ENCODE results near the gene RNF14. TPM values are rescaled to one million over a fixed set of nuclear protein-coding genes. Genes with fewer than 3 reads are reported as not detected.

RNF14 gene
- total RNA-seq, 3 donors from 2014 or later, result 33.9 to 37.9 (median 35.2) TPM

DNA sequence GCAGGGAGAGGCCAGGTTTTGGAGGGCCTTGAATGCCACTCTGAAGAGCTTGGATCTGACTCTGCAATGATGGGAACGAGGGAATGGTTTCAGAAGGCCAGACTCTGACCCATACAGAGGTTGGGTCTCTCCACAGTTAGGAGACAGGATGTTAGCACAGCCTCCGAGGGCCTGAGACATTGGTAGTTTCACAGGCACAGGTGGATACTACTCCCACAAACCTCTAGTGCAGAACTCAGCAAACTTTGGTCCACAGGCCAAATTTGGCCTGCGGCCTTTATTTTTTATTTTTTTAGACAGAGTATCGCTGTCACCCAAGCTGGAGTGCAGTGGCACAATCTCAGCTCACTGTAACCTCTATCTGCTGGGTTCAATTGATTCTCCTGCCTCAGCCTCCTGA lies 41.0 kb downstream of the RNF14 start:
- Mint-ChIP-seq H3K27me3 (ENCODE audit: low read depth) (no peaks in the 10 kb centered on the region), H3K36me3 (ENCODE audit: insufficient read depth) (peaks cover 41% of the 10 kb centered on the region), H3K9me3 (no peaks in the 10 kb centered on the region), H3K4me1 (ENCODE audit: low read depth) (peaks cover 72% of the 10 kb centered on the region), H3K4me3 (no peak overlapping the region)
- ATAC-seq, result no peak
- no peak for DNase-seq

DNA sequence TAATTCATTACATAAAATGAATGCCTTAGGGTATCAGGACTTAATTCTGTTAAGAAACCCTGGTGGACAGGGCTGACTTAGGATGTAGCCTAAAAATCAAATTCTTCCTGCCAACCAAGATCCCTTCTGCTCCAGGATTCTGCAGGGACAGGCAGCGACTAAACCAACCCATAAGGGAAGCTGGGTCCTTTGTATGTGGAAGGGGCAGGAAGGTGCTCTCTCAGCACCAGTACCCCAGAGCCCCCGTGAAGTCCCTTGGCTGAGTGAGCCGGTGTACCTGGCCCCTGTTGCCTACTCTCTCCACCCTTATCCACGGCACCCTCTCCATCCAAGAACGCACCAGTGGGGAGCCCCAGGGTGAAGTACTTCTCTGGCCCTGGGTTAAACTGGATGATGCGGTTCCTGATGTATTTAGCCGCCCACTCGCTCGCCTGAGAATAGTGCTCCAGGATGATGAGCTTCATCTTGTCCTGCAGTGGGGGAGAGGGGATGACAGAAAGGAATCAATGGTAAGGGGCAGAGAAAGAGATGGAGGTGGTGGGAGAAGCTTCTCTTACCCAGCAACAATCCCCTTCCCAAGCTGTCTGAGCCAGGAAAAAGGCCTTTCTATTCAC lies 42.8 kb downstream of the RNF14 start:
- DNase-seq (no peak), ATAC-seq (no peak)
- H3K4me1 Mint-ChIP-seq (ENCODE audit: low read depth), result peaks cover 74% of the 10 kb centered on the region
- H3K36me3 Mint-ChIP-seq (ENCODE audit: insufficient read depth), result peaks cover 25% of the 10 kb centered on the region
- H3K27me3 Mint-ChIP-seq (ENCODE audit: low read depth), result no peaks in the 10 kb centered on the region
- peak overlapping the region; percentile 86 for H3K4me3 Mint-ChIP-seq
- no peaks in the 10 kb centered on the region for H3K9me3 Mint-ChIP-seq

DNA sequence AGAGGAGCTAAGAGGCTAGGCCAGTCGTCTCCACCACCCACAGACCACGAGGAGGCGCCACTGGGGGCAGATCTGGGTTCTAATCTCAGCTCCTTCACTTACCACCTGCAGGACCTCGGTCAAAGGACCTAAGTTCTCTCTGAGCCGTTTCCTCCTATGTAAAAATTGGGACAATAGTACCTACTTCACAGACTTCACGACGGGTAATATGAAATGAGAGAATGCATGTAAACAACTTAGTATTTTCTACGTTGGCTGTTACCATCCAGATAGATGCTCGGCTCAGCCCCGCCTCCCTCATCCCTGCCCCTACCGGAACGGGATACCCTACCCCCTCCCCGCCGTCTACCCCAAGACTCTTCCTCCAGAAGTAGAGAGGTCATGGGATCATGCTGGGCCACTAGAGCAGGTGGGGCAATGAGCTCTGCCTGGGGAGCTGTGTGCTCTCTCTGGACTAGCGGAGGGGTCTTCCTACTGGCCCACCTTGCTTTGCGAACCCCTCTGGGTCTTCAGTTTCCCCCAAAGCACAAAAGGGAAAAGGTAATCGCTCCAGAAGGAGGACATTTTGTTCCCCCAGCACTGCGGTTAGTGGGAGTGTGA lies 43.4 kb downstream of the RNF14 start:
- Mint-ChIP-seq H3K36me3 (ENCODE audit: insufficient read depth) (peaks cover 21% of the 10 kb centered on the region), H3K27me3 (ENCODE audit: low read depth) (no peaks in the 10 kb centered on the region), H3K9me3 (no peaks in the 10 kb centered on the region), H3K4me3 (peak overlapping the region; percentile 86), H3K4me1 (ENCODE audit: low read depth) (peaks cover 72% of the 10 kb centered on the region)
- DNase-seq (peak; percentile 64), ATAC-seq (no peak)

DNA sequence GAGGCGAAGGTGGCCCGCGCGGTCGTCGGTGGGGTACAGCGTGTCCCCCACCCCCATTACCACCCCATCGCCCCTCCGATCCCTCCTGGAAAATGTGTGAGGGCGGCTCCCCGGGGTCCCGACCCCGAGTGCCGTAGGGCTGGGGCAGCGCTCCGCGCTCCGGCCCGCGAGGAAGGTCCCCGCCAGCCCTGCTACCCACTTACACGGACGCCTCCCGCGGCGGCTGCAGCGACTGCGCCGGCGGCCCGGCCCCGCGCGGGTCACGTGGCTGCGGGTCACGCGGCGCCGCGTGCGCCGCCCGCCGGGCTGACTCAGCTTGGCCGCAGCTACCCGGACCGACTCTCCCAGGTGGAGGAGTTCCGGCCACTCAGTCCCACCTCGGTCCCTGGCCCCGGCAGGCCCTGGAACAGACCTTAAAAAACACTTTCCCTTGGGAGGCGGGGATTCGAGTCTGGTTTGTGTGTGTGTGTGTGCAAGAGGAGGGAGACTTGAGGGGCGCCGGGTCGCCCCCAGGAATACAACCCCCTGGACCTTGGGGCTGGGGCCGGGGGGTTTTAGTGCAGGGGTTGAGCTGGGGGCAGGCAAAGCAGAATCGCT lies 44.0 kb downstream of the RNF14 start, which contains the start of gene GNPDA1:
TSS of gene GNPDA1 (minus strand) at position 236 of the 597 bp plus-strand sequence. CDS start 992 bp downstream, outside the sequence.
- H3K36me3 Mint-ChIP-seq (ENCODE audit: insufficient read depth), result peaks cover 16% of the 10 kb centered on the region
- ATAC-seq (peak; percentile 39 to 40), DNase-seq (peak; percentile 51)
- H3K27me3 Mint-ChIP-seq (ENCODE audit: low read depth), result no peaks in the 10 kb centered on the region
- no peaks in the 10 kb centered on the region for H3K9me3 Mint-ChIP-seq
- peaks cover 72% of the 10 kb centered on the region for H3K4me1 Mint-ChIP-seq (ENCODE audit: low read depth)
- peak within 1 kb of the TSS; percentile 86 for H3K4me3 Mint-ChIP-seq

DNA sequence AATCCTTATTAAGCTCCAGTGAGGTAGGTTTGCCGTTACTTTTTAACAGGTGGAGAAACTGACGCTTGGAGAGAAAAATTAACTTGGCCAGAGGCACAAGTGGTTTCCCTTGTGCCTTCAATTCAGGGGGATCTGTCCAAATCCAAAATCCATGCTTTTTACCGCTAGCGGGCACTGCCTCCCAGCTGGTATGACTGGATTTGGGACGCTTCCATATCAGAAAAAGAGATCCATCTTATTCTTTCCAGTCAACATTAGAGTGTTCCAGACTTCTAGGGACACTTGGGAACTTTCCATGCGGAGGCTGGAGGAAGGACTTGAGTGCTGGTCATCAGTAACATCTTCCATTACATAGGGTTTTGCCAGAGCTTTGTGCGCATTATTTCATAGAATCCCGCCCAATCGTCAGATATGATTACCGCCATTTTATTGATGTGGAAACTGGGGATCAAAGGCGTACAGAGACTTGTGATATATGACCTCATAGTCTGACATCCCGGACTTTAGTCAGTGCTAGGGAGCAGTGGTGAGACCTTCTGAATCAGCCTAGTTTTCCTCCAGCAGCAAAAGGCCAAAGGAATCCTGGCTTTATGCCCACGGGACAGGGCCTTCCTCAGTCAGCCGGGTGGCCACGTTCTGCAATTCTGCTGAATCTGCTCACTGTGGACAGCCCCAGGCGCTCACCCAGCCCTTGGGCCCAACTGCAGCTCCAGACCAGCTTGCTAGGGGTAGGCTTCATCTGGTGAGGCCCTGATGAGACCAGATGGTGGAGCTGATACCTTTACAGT lies 45.0 kb downstream of the RNF14 start:
- no peak for DNase-seq
- no peak for ATAC-seq
- Mint-ChIP-seq H3K4me1 (ENCODE audit: low read depth) (peaks cover 75% of the 10 kb centered on the region), H3K36me3 (ENCODE audit: insufficient read depth) (peaks cover 8% of the 10 kb centered on the region), H3K4me3 (peak overlapping the region; percentile 86), H3K9me3 (no peaks in the 10 kb centered on the region), H3K27me3 (ENCODE audit: low read depth) (no peaks in the 10 kb centered on the region)

DNA sequence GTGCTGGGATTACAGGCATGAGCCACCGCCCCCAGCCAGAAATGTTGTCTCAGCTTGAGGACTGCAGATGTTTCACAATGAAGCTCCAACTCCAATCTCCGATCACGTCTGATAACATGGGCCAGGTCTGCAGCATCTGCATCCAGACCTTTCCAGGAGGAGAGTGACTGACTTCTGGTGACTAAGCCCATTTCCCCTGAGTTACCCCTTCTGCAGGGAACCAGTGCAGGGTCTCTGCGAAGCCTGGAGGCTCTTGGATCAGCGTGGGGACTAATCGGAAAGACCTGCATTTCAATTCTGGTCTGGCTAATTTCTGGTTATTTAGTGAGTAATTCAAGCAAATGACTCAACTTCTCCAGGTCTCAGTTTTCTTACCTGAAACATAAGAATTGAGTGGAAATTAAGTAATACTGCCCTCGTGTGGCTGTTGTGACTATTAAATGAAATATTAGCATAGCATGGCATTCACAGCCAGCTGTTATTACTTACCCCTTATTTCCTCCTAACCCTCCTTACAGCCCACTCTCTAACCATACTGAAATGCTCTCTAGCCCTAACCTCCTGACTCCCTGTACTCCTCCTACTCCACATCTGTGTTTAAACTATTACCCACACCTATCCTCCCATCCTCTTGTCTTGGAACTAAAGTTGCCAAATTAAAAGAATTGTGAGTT lies 46.1 kb downstream of the RNF14 start:
- H3K4me1 Mint-ChIP-seq (ENCODE audit: low read depth), result peaks cover 74% of the 10 kb centered on the region
- no peaks in the 10 kb centered on the region for H3K9me3 Mint-ChIP-seq
- peak; percentile 50 for DNase-seq
- no peaks in the 10 kb centered on the region for H3K36me3 Mint-ChIP-seq (ENCODE audit: insufficient read depth)
- peak overlapping the region; percentile 86 for H3K4me3 Mint-ChIP-seq
- H3K27me3 Mint-ChIP-seq (ENCODE audit: low read depth), result no peaks in the 10 kb centered on the region
- peak; percentile 3 to 5 for ATAC-seq

DNA sequence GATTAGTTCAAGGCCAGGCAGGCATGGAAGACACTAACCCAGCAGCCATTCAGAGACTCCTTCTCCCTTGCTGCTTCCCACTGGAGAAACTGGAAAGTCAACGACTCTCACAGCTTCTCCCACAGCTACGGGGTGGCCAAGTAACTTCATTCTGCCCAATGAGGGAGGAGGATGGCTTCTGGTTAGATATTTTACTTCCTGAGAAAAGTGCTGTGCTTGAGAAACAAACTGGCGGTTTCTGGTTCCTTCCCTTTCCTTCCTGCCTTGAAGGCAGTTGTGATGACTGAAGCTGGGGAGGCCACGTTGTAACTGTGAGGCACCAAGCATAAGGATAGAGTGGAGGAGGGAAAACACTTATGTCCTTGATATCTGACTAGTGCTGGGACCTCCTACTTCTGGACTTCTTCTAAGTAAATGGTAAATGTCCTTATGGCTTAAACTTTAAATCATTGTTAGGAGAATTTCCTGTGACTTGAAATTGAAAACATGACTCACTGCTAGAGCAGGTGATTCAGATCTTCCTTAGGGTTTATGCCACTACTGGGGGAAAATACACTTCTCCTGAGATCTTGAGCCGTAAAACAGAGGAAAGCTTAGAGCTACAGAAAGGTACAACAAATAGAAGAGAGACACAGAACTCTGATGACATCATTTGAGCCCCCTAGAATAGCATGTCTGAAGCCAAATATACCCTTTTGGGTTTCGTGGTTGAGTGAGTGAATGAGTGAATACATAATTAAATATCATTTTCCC lies 47.1 kb downstream of the RNF14 start:
- ATAC-seq (peak; percentile 66 to 68), DNase-seq (peak; percentile 38)
- Mint-ChIP-seq H3K4me3 (peak overlapping the region; percentile 86), H3K9me3 (peaks cover 3% of the 10 kb centered on the region), H3K4me1 (ENCODE audit: low read depth) (peaks cover 76% of the 10 kb centered on the region), H3K27me3 (ENCODE audit: low read depth) (no peaks in the 10 kb centered on the region), H3K36me3 (ENCODE audit: insufficient read depth) (no peaks in the 10 kb centered on the region)

DNA sequence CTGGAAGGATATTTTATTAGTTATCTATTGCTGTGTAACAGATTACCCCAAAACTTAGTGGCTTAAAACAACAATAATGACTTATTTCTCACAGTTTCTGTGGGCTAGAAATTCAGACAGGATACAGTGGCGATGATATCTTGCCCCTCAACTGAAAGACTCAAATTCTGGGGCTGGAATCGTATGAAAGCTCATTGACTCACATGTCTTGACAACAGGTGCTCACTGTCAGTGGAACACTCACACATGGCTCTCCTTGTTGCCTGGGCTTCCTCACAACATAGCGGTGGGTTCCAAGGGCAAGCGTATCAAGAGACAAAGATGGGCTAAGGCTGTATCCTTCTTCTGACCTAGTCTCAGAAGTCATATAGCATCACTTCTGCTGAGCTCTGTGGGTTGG lies 47.7 kb downstream of the RNF14 start:
- Mint-ChIP-seq H3K36me3 (ENCODE audit: insufficient read depth) (no peaks in the 10 kb centered on the region), H3K4me1 (ENCODE audit: low read depth) (peaks cover 72% of the 10 kb centered on the region), H3K9me3 (peaks cover 3% of the 10 kb centered on the region), H3K4me3 (peak overlapping the region; percentile 86), H3K27me3 (ENCODE audit: low read depth) (no peaks in the 10 kb centered on the region)
- peak; percentile 64 to 69 for ATAC-seq
- DNase-seq, result peak; percentile 37

DNA sequence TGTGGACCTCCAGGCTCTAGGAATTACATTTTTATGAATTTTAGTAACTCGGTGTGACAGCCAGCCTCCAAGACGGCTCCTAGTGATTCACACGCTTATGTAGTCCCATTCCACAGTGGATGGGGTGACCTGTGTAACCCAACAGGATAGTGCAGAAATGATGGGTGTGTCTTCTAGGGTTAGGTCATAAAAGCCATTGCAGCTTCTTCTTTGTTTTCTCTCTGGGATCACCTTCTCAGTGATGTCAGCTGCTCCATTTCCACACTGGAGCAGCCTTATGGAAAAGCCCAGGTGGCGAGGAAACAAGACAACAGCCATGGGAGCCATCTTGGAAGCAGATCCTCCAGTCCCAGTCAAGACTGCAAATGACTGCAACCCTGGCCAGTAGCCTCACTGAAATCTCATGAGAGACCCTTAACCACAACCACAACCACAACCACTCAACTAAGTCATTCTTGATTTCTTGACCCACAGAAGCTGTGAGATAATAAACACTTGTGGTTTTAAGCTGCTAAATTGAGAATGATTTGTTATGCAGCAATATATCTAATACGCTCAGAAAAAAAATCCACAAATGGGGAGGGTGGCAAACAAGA lies 49.0 kb downstream of the RNF14 start:
- no peaks in the 10 kb centered on the region for H3K36me3 Mint-ChIP-seq (ENCODE audit: insufficient read depth)
- peaks cover 65% of the 10 kb centered on the region for H3K4me1 Mint-ChIP-seq (ENCODE audit: low read depth)
- no peak for ATAC-seq
- no peak overlapping the region for H3K4me3 Mint-ChIP-seq
- peaks cover 3% of the 10 kb centered on the region for H3K9me3 Mint-ChIP-seq
- H3K27me3 Mint-ChIP-seq (ENCODE audit: low read depth), result no peaks in the 10 kb centered on the region
- no peak for DNase-seq

DNA sequence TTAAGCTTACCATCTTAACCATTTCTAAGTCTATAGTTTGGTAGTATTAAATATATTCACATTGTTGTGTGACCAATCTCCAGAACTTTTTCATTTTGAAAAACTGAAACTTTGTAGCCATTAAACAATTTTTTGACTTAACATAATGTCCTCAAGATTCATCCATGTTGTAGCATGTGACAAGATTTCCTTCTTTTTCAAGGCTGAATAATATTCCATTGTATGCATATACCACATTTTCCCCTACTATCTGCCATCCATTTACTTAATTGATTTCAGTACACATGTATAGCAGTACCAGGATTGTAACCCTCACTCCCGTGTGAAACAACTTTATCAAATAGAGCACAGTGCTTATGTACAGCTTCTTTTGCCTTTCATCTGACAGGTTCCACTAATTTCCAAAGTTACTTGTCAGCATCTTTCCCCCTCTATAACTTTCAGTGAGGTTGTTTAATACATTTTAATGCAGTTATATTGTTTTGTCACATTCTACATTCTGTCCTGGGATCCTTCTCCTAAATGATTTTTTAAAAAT lies 51.3 kb downstream of the RNF14 start:
- ATAC-seq, result no peak
- Mint-ChIP-seq H3K4me1 (ENCODE audit: low read depth) (peaks cover 51% of the 10 kb centered on the region), H3K27me3 (ENCODE audit: low read depth) (no peaks in the 10 kb centered on the region), H3K36me3 (ENCODE audit: insufficient read depth) (no peaks in the 10 kb centered on the region), H3K4me3 (no peak overlapping the region), H3K9me3 (peaks cover 3% of the 10 kb centered on the region)
- no peak for DNase-seq

DNA sequence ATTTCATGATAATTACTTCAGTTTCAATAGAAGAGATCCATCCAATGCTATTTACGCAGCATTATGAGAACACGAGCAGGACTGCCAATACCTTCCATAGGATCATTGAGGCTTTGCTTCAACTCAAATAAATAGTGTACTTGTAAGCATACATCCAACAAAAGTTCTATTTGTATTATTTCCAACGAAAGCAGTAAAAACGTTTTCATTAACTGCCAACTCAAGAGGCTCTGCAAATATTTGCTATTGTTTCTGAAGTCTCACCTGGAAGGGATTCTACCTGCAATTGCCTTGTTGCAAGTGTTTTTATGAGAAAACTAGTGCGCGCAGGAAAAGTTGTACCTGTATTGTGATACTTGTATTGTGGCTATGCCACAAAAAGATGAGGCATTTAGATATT lies 54.9 kb downstream of the RNF14 start:
- H3K36me3 Mint-ChIP-seq (ENCODE audit: insufficient read depth), result no peaks in the 10 kb centered on the region
- H3K4me3 Mint-ChIP-seq, result no peak overlapping the region
- no peaks in the 10 kb centered on the region for H3K27me3 Mint-ChIP-seq (ENCODE audit: low read depth)
- ATAC-seq (no peak), DNase-seq (no peak)
- H3K4me1 Mint-ChIP-seq (ENCODE audit: low read depth), result peaks cover 23% of the 10 kb centered on the region
- peaks cover 3% of the 10 kb centered on the region for H3K9me3 Mint-ChIP-seq

DNA sequence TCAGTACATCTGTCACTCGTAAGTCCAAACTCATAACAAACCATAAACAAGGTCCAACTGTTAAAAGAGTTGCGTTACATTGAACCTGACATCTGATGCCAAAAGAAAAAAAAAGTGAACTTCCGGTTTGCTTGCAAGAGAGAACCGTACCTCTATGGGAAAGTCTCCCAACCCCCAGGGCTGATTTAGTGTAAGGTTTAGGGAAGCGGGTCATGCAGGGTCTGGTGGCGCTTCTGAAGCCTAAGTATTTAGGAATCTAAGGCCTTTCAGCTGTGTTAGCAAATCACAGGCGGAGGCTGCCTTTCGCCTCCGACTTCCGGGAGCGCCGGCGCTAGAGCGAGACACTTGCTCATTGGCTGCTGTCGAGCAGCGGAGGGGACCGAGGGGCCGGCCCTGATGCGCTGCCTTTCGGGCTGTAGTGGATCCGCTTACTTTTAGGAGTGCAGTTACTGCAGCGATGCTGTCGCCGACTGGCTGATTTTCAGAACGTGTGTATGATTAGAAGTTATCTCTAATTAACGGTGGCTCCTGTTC lies 55.9 kb downstream of the RNF14 start:
- peak overlapping the region; percentile 86 for H3K4me3 Mint-ChIP-seq
- peak; percentile 100 for ATAC-seq
- DNase-seq, result peak; percentile 79
- no peaks in the 10 kb centered on the region for H3K36me3 Mint-ChIP-seq (ENCODE audit: insufficient read depth)
- H3K4me1 Mint-ChIP-seq (ENCODE audit: low read depth), result peaks cover 21% of the 10 kb centered on the region
- H3K27me3 Mint-ChIP-seq (ENCODE audit: low read depth), result no peaks in the 10 kb centered on the region
- peaks cover 3% of the 10 kb centered on the region for H3K9me3 Mint-ChIP-seq

DNA sequence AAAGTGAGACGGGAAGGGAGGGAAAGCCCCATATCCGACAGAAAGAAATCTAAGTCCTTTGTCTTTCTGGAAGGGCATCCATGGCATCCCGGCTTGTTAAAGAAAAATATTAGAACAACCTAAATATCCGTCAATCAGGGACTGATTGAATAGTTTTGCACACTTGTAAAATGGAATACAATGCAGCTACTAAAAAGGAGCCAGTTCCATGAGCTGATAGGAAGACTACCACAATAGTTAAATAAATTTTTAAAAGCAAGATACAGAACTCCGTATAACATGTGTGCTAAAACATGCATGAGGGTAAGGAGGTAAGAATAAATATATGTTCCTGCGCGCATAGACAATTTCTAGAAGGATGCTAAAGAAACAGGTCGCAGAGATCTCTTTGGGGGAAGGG lies 56.7 kb downstream of the RNF14 start:
- ATAC-seq (no peak), DNase-seq (no peak)
- no peaks in the 10 kb centered on the region for H3K9me3 Mint-ChIP-seq
- no peaks in the 10 kb centered on the region for H3K36me3 Mint-ChIP-seq (ENCODE audit: insufficient read depth)
- H3K4me1 Mint-ChIP-seq (ENCODE audit: low read depth), result peaks cover 16% of the 10 kb centered on the region
- no peaks in the 10 kb centered on the region for H3K27me3 Mint-ChIP-seq (ENCODE audit: low read depth)
- H3K4me3 Mint-ChIP-seq, result peak overlapping the region; percentile 86

Measured in activated T-cell treated with anti-CD3 and anti-CD28 coated beads, Interleukin-2, amount 50 U/mL, for 4 hours (primary cell).